Measurements from ENCODE around the gene SLC17A3. TPM values are rescaled to one million over a fixed set of nuclear protein-coding genes. Genes with fewer than 3 reads are reported as not detected.

The SLC17A3 gene
- total RNA-seq, 1 experiment from 2014 or later = not detected

GRCh38 chr6:25878721-25879322, 4.8 kb upstream of the SLC17A3 start (continued):
- TF ChIP-seq ARID4B (CRISPR knock-in tag; IDR thresholded peaks at IDR 0.05; ENCODE audit: borderline replicate concordance) (no peak), NFE2L1 (CRISPR knock-in tag; IDR thresholded peaks at IDR 0.05) (no peak), RELA (CRISPR knock-in tag; IDR thresholded peaks at IDR 0.05; ENCODE audit: borderline replicate concordance) (no peak), SOX15 (CRISPR knock-in tag; IDR thresholded peaks at IDR 0.05) (no peak), TCF7 (CRISPR knock-in tag; IDR thresholded peaks at IDR 0.05; ENCODE audit: low read depth) (no peak), OVOL2 (CRISPR knock-in tag; IDR thresholded peaks at IDR 0.05; ENCODE audit: borderline replicate concordance) (no peak), MAX (CRISPR knock-in tag; IDR thresholded peaks at IDR 0.05) (no peak)
- TF ChIP-seq, protein P1, sequence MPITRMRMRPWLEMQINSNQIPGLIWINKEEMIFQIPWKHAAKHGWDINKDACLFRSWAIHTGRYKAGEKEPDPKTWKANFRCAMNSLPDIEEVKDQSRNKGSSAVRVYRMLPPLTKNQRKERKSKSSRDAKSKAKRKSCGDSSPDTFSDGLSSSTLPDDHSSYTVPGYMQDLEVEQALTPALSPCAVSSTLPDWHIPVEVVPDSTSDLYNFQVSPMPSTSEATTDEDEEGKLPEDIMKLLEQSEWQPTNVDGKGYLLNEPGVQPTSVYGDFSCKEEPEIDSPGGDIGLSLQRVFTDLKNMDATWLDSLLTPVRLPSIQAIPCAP (CRISPR knock-in tag; IDR thresholded peaks at IDR 0.05) = no peak

- ChIA-PET CTCF (no interaction called here), POLR2A (no interaction called here)
- no peaks in the 10 kb centered on the region for H3K36me3 Mint-ChIP-seq
- H3K27ac Mint-ChIP-seq = no peak overlapping the region
- peaks cover 5% of the 10 kb centered on the region for H3K27me3 Mint-ChIP-seq (ENCODE audit: low read depth)
- H3K4me3 Mint-ChIP-seq = no peak overlapping the region
- no peak for ATAC-seq
- no peak for DNase-seq (ENCODE audit: low spot score)
- no peaks in the 10 kb centered on the region for H3K4me1 Mint-ChIP-seq
- TF ChIP-seq, protein P2, sequence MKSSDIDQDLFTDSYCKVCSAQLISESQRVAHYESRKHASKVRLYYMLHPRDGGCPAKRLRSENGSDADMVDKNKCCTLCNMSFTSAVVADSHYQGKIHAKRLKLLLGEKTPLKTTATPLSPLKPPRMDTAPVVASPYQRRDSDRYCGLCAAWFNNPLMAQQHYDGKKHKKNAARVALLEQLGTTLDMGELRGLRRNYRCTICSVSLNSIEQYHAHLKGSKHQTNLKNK (CRISPR knock-in tag; IDR thresholded peaks at IDR 0.05) = no peak
- TF ChIP-seq MXD4 (CRISPR knock-in tag; IDR thresholded peaks at IDR 0.05; ENCODE audit: borderline replicate concordance) = no peak
- H3K9me3 Mint-ChIP-seq = no peaks in the 10 kb centered on the region
Observed at GRCh38 chr6:25875926-25876602, 2.0 kb upstream of the SLC17A3 start.

GRCh38 chr6:25875563-25875905, 1.5 kb upstream of the SLC17A3 start:
- ChIA-PET POLR2A (no interaction called here), CTCF (no interaction called here)
- ATAC-seq (no peak), DNase-seq (ENCODE audit: low spot score) (no peak)
- TF ChIP-seq MAX (CRISPR knock-in tag; IDR thresholded peaks at IDR 0.05) (no peak), NFYB (CRISPR knock-in tag; conservative IDR thresholded peaks at IDR 0.05; ENCODE audit: low read depth) (no peak), MYBL2 (CRISPR knock-in tag; IDR thresholded peaks at IDR 0.05) (no peak), ZNF425 (CRISPR knock-in tag; conservative IDR thresholded peaks at IDR 0.05) (no peak), ZNF423 (CRISPR knock-in tag; IDR thresholded peaks at IDR 0.05) (no peak), GRHL2 (CRISPR knock-in tag; IDR thresholded peaks at IDR 0.05; ENCODE audit: insufficient replicate concordance, severe bottlenecking) (no peak)
- TF ChIP-seq, protein P3, sequence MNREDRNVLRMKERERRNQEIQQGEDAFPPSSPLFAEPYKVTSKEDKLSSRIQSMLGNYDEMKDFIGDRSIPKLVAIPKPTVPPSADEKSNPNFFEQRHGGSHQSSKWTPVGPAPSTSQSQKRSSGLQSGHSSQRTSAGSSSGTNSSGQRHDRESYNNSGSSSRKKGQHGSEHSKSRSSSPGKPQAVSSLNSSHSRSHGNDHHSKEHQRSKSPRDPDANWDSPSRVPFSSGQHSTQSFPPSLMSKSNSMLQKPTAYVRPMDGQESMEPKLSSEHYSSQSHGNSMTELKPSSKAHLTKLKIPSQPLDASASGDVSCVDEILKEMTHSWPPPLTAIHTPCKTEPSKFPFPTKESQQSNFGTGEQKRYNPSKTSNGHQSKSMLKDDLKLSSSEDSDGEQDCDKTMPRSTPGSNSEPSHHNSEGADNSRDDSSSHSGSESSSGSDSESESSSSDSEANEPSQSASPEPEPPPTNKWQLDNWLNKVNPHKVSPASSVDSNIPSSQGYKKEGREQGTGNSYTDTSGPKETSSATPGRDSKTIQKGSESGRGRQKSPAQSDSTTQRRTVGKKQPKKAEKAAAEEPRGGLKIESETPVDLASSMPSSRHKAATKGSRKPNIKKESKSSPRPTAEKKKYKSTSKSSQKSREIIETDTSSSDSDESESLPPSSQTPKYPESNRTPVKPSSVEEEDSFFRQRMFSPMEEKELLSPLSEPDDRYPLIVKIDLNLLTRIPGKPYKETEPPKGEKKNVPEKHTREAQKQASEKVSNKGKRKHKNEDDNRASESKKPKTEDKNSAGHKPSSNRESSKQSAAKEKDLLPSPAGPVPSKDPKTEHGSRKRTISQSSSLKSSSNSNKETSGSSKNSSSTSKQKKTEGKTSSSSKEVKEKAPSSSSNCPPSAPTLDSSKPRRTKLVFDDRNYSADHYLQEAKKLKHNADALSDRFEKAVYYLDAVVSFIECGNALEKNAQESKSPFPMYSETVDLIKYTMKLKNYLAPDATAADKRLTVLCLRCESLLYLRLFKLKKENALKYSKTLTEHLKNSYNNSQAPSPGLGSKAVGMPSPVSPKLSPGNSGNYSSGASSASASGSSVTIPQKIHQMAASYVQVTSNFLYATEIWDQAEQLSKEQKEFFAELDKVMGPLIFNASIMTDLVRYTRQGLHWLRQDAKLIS (CRISPR knock-in tag; IDR thresholded peaks at IDR 0.05; ENCODE audit: borderline replicate concordance) = no peak
- TF ChIP-seq, protein P4, sequence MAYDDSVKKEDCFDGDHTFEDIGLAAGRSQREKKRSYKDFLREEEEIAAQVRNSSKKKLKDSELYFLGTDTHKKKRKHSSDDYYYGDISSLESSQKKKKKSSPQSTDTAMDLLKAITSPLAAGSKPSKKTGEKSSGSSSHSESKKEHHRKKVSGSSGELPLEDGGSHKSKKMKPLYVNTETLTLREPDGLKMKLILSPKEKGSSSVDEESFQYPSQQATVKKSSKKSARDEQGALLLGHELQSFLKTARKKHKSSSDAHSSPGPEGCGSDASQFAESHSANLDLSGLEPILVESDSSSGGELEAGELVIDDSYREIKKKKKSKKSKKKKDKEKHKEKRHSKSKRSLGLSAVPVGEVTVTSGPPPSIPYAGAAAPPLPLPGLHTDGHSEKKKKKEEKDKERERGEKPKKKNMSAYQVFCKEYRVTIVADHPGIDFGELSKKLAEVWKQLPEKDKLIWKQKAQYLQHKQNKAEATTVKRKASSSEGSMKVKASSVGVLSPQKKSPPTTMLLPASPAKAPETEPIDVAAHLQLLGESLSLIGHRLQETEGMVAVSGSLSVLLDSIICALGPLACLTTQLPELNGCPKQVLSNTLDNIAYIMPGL (CRISPR knock-in tag; IDR thresholded peaks at IDR 0.05) = no peak
- no peaks in the 10 kb centered on the region for H3K4me1 Mint-ChIP-seq
- H3K36me3 Mint-ChIP-seq = no peaks in the 10 kb centered on the region
- no peak overlapping the region for H3K4me3 Mint-ChIP-seq
- no peaks in the 10 kb centered on the region for H3K9me3 Mint-ChIP-seq
- no peak overlapping the region for H3K27ac Mint-ChIP-seq
- peaks cover 5% of the 10 kb centered on the region for H3K27me3 Mint-ChIP-seq (ENCODE audit: low read depth)
